Left lung (tissue), 10 donors: ENCODE results near the gene HLA-DMB. TPM values are rescaled to one million over a fixed set of nuclear protein-coding genes. Genes with fewer than 3 reads are reported as not detected.

ENCODE experiments used
- ATAC-seq: fragments of 200-7000 bp; cut with Tn5 transposase; one replicate; pipeline ENCODE4 v1.9.1; 2020; ENCODE audit warnings: moderate library complexity
- DNase-seq, 4 donors: peaks; one replicate each; pipeline ENCODE4 v3.0.0-alpha.2; 2013 to 2020
- H3K27ac ChIP-seq, 2 donors: fragments of 200-600 bp; sonication (generic) in 1 of 2; one replicate each; pipeline versions ENCODE4 v1.5.0 to v1.8.0; 2020 to 2021
- H3K27me3 ChIP-seq, 2 donors: fragments of 200-600 bp; sonication (generic) in 1 of 2; one replicate each; pipeline versions ENCODE4 v1.5.0 to v1.8.0; 2020 to 2021
- H3K36me3 ChIP-seq, 2 donors: fragments of 200-600 bp; sonication (generic) in 1 of 2; one replicate each; pipeline versions ENCODE4 v1.5.0 to v1.8.0; 2020 to 2021
- H3K4me1 ChIP-seq, 2 donors: fragments of 200-600 bp; one replicate each; pipeline ENCODE4 v1.8.0; 2021
- H3K4me3 ChIP-seq, 2 donors: fragments of 200-600 bp; sonication (generic) in 1 of 2; one replicate each; pipeline versions ENCODE4 v1.5.0 to v1.8.0; 2020 to 2021; ENCODE audit warnings: mild to moderate bottlenecking in 1 of 2
- H3K9me3 ChIP-seq, 2 donors: fragments of 200-600 bp; sonication (generic) in 1 of 2; one replicate each; pipeline versions ENCODE4 v1.5.0 to v1.8.0; 2020 to 2021
- CTCF ChIP-seq, 2 donors: fragments of 200-600 bp; sonication (generic) in 1 of 2; IDR thresholded peaks; one replicate each; pipeline versions ENCODE4 v1.5.0 to v1.8.0; 2021; ENCODE audit warnings: antibody characterized with exemption in 2 of 2
- intact Hi-C, 2 donors: fragments of 100-400 bp; cut with DNase I; formaldehyde crosslinking; loops; one replicate each; pipeline versions ENCODE4 v1.11.2 to v1.14.2; 2022
- polyA plus RNA-seq, 6 donors: library from polyadenylated mRNA; unstranded; fragments of 120-200 nt; gene quantifications; one replicate each; pipeline ENCODE4 v1.2.1, GENCODE V29; 2013; ENCODE audit not compliant: insufficient read length in 6 of 6
- total RNA-seq, 2 donors: library from RNA; stranded (reverse); fragmentation: NEBNext Ultra II Directional; extraction: Animal tissue kit (Norgen Biotek cat#: 25700); gene quantifications; one replicate each; pipeline ENCODE4 v1.2.1, GENCODE V29; 2021
- donor health status: DM: no; HTN: yes; CAD: no.
- donor health status: DM: no; HTN: no; CAD: no.

HLA-DMB gene
- total and polyA plus RNA-seq, 8 donors: 7.4 to 91.0 (median 11.1) TPM

DNA sequence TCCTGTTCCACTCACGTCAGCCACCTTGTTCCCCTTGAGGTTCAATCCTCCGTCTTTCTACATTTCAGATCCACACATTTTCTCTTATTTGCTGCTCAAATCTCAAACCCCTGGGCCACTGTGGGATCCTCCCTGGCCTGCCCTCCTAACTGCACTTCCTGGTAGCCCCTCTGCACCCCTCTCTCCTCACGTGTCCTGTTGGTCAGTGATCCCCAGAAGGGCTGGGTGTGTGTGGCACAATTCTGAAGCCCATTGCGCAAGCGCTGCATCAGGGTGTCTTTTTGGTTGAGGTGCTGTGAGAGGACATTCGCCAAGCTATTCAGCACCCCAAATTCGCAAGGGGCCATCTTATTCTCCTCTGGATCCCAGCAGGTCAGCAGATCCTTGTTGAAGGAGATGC lies 2.3 kb downstream of the HLA-DMB start:
- Histone ChIP-seq H3K36me3 (peaks cover 0 to 5% of the 10 kb centered on the region in 2 donors), H3K4me3 (no peak overlapping the region), H3K27ac (no peak overlapping the region), H3K4me1 (peaks cover 9 to 85% of the 10 kb centered on the region in 2 donors), H3K9me3 (no peaks in the 10 kb centered on the region), H3K27me3 (no peaks in the 10 kb centered on the region)
- ATAC-seq: no peak
- TF ChIP-seq CTCF (IDR thresholded peaks at IDR 0.05): no peak
- no peak for DNase-seq
- intact Hi-C loops: loop anchor here (5.0 to 10.0 kb wide), 2 partner anchors 39 to 46 kb away; no protein-coding TSS in a partner anchor

DNA sequence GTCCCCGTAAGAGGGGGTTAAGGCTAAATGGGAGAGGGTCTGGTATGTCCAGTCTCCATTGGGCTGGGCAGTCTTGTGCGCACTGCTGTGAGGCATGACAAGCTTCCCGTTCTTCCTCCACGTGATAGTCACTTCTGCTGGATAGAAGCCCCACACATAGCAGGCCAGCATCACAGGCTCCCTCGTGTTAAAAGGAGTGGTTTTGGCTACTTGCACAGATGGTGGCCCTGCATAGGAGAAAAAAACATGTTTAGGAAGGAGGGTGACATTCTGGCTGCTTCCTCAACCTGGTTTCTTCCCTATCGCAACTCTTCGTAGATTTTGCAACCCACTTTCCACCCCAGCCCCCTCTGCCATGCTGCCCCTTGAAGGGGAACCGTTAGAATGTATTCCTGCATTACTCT lies 3.6 kb downstream of the HLA-DMB start:
- peaks cover 7 to 78% of the 10 kb centered on the region in 2 donors for H3K4me1 ChIP-seq
- H3K27ac ChIP-seq: peak overlapping the region; percentile 46 to 73
- H3K36me3 ChIP-seq: peaks cover 0 to 5% of the 10 kb centered on the region in 2 donors
- peak in 1 of 4 donors; percentile 72 for DNase-seq
- H3K9me3 ChIP-seq: no peaks in the 10 kb centered on the region
- TF ChIP-seq CTCF (IDR thresholded peaks at IDR 0.05): no peak
- H3K4me3 ChIP-seq: no peak overlapping the region
- H3K27me3 ChIP-seq: no peaks in the 10 kb centered on the region
- peak; percentile 26 for ATAC-seq
- intact Hi-C loops: loop anchor here (5.0 to 10.0 kb wide), 2 partner anchors 40 to 48 kb away; no protein-coding TSS in a partner anchor

GRCh38 chr6:32936239-32937152 lies 4.3 kb downstream of the HLA-DMB start:
- Histone ChIP-seq H3K27ac (peak overlapping the region; percentile 46 to 73), H3K4me1 (peaks cover 2 to 71% of the 10 kb centered on the region in 2 donors), H3K36me3 (peaks cover 0 to 5% of the 10 kb centered on the region in 2 donors), H3K27me3 (no peaks in the 10 kb centered on the region), H3K9me3 (no peaks in the 10 kb centered on the region), H3K4me3 (no peak overlapping the region)
- TF ChIP-seq CTCF (IDR thresholded peaks at IDR 0.05): no peak
- DNase-seq (no peak), ATAC-seq (peak; percentile 15)
- intact Hi-C loops: loop anchor here (5.0 to 10.0 kb wide), 2 partner anchors 41 to 48 kb away; no protein-coding TSS in a partner anchor

GRCh38 chr6:32935551-32936238 lies 5.1 kb downstream of the HLA-DMB start:
- H3K36me3 ChIP-seq: peaks cover 0 to 5% of the 10 kb centered on the region in 2 donors
- no peak for ATAC-seq
- no peaks in the 10 kb centered on the region for H3K27me3 ChIP-seq
- peaks cover 0 to 63% of the 10 kb centered on the region in 2 donors for H3K4me1 ChIP-seq
- DNase-seq: no peak
- H3K4me3 ChIP-seq: no peak overlapping the region
- TF ChIP-seq CTCF (IDR thresholded peaks at IDR 0.05): no peak
- intact Hi-C loops: loop anchor here (5.0 to 10.0 kb wide), 2 partner anchors 42 to 49 kb away; no protein-coding TSS in a partner anchor
- H3K9me3 ChIP-seq: no peaks in the 10 kb centered on the region
- peak overlapping the region in 1 of 2 donors; percentile 73 for H3K27ac ChIP-seq
